Hair follicle dermal papilla cell (primary cell): Measurements from ENCODE around the gene TMC8. TPM values are rescaled to one million over a fixed set of nuclear protein-coding genes. Genes with fewer than 3 reads are reported as not detected.

ENCODE experiments used
- total RNA-seq: library from RNA; depleted of rRNA; stranded (reverse); fragments of >200 nt; gene quantifications from 2 replicates; pipeline ENCODE4 v1.2.3, GENCODE V29; 2012

Gene TMC8
- not detected in 2 replicates for total RNA-seq

GRCh38 chr17:78130437-78131101 is at the start of gene TMC8:
Gene TMC8, plus strand, starts transcription at chr17:78130771. Its CDS starts 818 bp downstream, at chr17:78131589.

GRCh38 chr17:78128551-78129350 is 1.8 kb upstream of the TMC8 start, which contains the start of gene TMC6:
Gene TMC6, minus strand, starts transcription at chr17:78128755. Its CDS starts 1,923 bp downstream, at chr17:78126832.

GRCh38 chr17:78168242-78168902 is 37.8 kb downstream of the TMC8 start, which contains the start of gene SYNGR2:
Gene SYNGR2, plus strand, starts transcription at chr17:78168581. Its CDS starts 36 bp downstream, at chr17:78168617.

GRCh38 chr17:78186692-78187595 is 56.4 kb downstream of the TMC8 start, which contains the start of the genes AFMID and TK1:
Gene AFMID, plus strand, starts transcription at chr17:78187362. Its CDS starts 9 bp downstream, at chr17:78187371.
Gene TK1, minus strand, starts transcription at chr17:78187052. Its CDS starts 58 bp downstream, at chr17:78186994.

Other genes with a start within 250 kb of the TMC8 start
- 7.4 and 7.5 TPM in 2 replicates for gene TNRC6C, start 172.1 kb upstream of the TMC8 start, total RNA-seq
- gene TMC6, start 2.0 kb upstream of the TMC8 start, total RNA-seq = 1.9 and 3.9 TPM in 2 replicates
- gene C17orf99, start 15.6 kb downstream of the TMC8 start, total RNA-seq = not detected in 2 replicates
- 6.8 and 7.5 TPM in 2 replicates for gene SYNGR2, start 37.8 kb downstream of the TMC8 start, total RNA-seq
- 28.9 and 75.0 TPM in 2 replicates for gene TK1, start 56.3 kb downstream of the TMC8 start, total RNA-seq
- gene AFMID, start 56.6 kb downstream of the TMC8 start, total RNA-seq = 33.4 and 37.0 TPM in 2 replicates
- gene BIRC5, start 83.5 kb downstream of the TMC8 start, total RNA-seq = 5.7 and 9.1 TPM in 2 replicates
- not detected in 2 replicates for gene TMEM235, start 100.9 kb downstream of the TMC8 start, total RNA-seq
- 216 and 282 TPM in 2 replicates for gene SOCS3, start 229.3 kb downstream of the TMC8 start, total RNA-seq
- gene PGS1, start 247.9 kb downstream of the TMC8 start, total RNA-seq = 53.2 and 63.3 TPM in 2 replicates